Measurements from ENCODE around the gene COL9A3. TPM values are rescaled to one million over a fixed set of nuclear protein-coding genes. Genes with fewer than 3 reads are reported as not detected.

COL9A3 gene
- total RNA-seq, 1 experiment from 2014 or later, result 150 TPM

DNA sequence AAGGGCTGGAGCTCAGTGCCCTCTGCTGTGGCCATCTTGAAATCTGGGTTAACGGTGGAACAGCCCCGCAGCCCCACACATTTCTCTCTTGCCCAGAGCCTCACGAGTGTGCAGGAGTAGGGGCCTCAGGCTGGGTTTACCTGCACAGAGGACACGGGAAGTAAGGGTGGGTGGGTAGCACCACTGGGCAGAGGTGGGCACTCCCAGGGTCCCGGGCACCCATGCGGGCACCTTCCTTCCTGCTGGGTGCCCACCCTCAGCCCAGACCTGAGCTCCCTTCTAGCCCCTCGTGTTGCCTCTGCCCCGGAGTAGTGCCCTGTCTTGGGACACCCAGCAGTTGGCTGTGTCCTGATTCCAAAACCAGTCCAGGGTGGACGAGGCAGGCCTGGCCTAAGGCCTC, 11.2 kb downstream of the COL9A3 start:
- WGBS (ENCODE audit: extremely low coverage, insufficient read length, low lambda C conversion rate), result no CpG with 5 or more reads among the region's 9 CpGs

More for the DNA sequence above, 11.2 kb downstream of the COL9A3 start:
- Histone ChIP-seq H3K79me2 (ENCODE audit: insufficient read depth, low read length) (no peaks in the 10 kb centered on the region), H3K4me2 (ENCODE audit: insufficient read depth, insufficient read length, low read length) (no peak overlapping the region), H3K9ac (ENCODE audit: extremely low read depth, insufficient read length, low read length) (no peak overlapping the region), H3K27ac (ENCODE audit: insufficient read length, low read depth, low read length) (no peak overlapping the region), H3K18ac (ENCODE audit: insufficient read length, low read depth, low read length) (no peak overlapping the region), H2AFZ (ENCODE audit: low read length) (no peak overlapping the region), H4K91ac (ENCODE audit: insufficient read length, low read depth, low read length) (no peak overlapping the region), H3K4me1 (ENCODE audit: insufficient read depth, low read length) (peaks cover 2% of the 10 kb centered on the region; the same call in 1 of the 2 replicates), H2BK20ac (ENCODE audit: low read depth, low read length, poor library complexity, severe bottlenecking) (no peak overlapping the region), H2BK12ac (ENCODE audit: insufficient read length, low read depth, low read length) (no peak overlapping the region), H3K27me3 (ENCODE audit: insufficient read depth, low read length) (no peaks in the 10 kb centered on the region), H3K56ac (ENCODE audit: insufficient read length, low read depth, low read length) (no peak overlapping the region), H3K79me1 (ENCODE audit: insufficient read depth, low read depth, low read length, poor library complexity, severe bottlenecking) (no peaks in the 10 kb centered on the region), H2BK5ac (ENCODE audit: insufficient read length, low read length) (no peak overlapping the region), H3K4ac (ENCODE audit: low read depth, low read length) (no peak overlapping the region), H4K20me1 (ENCODE audit: control insufficient read depth, insufficient read depth, insufficient read length) (no peaks in the 10 kb centered on the region), H3K14ac (ENCODE audit: insufficient read depth, low read length) (no peak overlapping the region), H2BK15ac (ENCODE audit: low read depth, low read length) (no peak overlapping the region), H2AK5ac (ENCODE audit: insufficient read length, low read length) (no peak overlapping the region), H4K5ac (ENCODE audit: insufficient read length, low read depth, low read length) (no peak overlapping the region), H3K23ac (ENCODE audit: insufficient read length, low read depth, low read length) (no peak overlapping the region), H3K9me3 (ENCODE audit: control insufficient read depth, low read depth, low read length) (no peaks in the 10 kb centered on the region), H2BK120ac (ENCODE audit: low read depth, low read length, poor library complexity, severe bottlenecking) (no peak overlapping the region), H3T11ph (ENCODE audit: low read length) (no peak overlapping the region), H3K23me2 (ENCODE audit: insufficient read length, low read depth, low read length, poor library complexity, severe bottlenecking) (no peaks in the 10 kb centered on the region), H4K8ac (replicated peaks; ENCODE audit: insufficient read length, low read depth, low read length) (no peak overlapping the region)
- Mint-ChIP-seq H3K36me3 (ENCODE audit: insufficient read depth in 1 of 3, low read depth in 3 of 3) (peaks cover 0 to 19% (median 5%) of the 10 kb centered on the region in 3 experiments; a peak in 4 of 7 replicates), H3K9me3 (0 out of 5 replicates have a peak, but pooled peaks cover 0 to 3% of the 10 kb centered on the region in 2 experiments), H3K27ac (no peak overlapping the region), H3K4me1 (peaks cover 15 to 23% of the 10 kb centered on the region in 2 experiments), H3K27me3 (ENCODE audit: low read depth) (no peaks in the 10 kb centered on the region), H3K4me3 (no peak overlapping the region)
- no peak for DNase-seq
- TF ChIP-seq, protein P1, sequence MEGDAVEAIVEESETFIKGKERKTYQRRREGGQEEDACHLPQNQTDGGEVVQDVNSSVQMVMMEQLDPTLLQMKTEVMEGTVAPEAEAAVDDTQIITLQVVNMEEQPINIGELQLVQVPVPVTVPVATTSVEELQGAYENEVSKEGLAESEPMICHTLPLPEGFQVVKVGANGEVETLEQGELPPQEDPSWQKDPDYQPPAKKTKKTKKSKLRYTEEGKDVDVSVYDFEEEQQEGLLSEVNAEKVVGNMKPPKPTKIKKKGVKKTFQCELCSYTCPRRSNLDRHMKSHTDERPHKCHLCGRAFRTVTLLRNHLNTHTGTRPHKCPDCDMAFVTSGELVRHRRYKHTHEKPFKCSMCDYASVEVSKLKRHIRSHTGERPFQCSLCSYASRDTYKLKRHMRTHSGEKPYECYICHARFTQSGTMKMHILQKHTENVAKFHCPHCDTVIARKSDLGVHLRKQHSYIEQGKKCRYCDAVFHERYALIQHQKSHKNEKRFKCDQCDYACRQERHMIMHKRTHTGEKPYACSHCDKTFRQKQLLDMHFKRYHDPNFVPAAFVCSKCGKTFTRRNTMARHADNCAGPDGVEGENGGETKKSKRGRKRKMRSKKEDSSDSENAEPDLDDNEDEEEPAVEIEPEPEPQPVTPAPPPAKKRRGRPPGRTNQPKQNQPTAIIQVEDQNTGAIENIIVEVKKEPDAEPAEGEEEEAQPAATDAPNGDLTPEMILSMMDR (conservative IDR thresholded peaks at IDR 0.05), result no peak

Data from H9 (cell line).